ENCODE results near the gene TFPI2.
"Not testable (repeated sequence)": the region's sequence is repeated elsewhere in the genome, so short reads cannot be mapped to it uniquely, and the experiment has no call there.

The TFPI2 gene

GRCh38 chr7:93890464-93891068 is at the start of gene TFPI2:
Gene TFPI2 (minus strand): TSS chr7:93890753. CDS start chr7:93890678, 75 bp downstream.
- DNase-seq, result no peak

DNA sequence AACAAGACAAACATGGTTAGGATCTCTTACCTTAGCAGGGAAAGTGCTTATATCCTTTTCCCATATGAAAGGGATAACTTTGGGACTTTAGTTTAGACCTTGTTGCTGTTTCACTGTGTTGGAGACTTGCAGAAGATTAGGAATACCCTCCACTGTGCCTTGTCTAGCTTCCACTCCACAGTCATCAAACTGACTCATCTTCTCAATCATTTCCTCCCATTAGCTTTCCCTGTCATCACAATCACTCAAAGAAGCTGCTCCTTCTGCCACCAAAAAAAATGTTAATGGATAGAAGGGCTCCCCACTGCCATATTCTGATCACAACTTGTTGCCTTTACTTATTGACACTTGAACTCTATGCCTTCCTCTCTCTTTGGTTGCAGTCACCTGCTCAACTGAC is 47.7 kb upstream of the TFPI2 start:
- DNase-seq, result no peak

DNA sequence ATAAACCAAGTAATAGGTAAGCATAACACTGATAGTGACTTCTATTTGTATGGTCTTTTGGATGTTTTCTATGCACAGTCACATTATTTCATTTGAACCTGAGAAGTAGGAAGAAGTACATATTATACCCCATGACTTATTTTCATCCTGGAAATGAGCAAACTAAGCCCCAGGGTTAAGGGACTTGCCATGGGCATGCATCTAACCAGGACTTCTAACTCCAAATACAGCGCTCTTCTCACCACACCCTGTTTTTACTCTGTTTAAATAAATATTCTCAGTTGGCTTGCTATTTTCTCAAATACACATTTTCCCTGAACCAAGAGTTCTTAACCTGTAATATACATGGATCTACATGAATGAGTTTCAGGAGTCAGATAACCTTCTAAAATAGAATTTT is 47.3 kb upstream of the TFPI2 start:
- no peak for DNase-seq

DNA sequence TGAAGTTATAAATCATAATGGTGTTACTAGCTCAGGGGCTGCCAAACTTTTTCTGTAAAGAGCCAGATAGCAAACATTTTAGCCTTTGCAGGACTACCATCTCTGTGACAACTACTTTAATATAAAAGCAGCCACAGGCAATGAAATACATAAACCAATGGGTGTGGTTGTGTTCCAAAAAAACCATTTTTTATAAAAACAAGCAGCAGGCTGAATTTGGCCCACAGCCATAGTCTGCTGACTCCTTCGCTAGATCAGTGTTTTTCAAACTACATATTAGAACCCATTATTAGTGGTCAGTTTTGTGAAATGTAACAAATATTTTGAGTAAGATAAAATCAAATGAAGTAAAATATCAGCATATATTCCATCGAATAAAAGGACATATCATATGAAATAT is 44.5 kb upstream of the TFPI2 start:
- no peak for DNase-seq

- DNase-seq, result no peak
These were observed 42.6 kb upstream of the TFPI2 start for GRCh38 chr7:93933156-93933555.

DNA sequence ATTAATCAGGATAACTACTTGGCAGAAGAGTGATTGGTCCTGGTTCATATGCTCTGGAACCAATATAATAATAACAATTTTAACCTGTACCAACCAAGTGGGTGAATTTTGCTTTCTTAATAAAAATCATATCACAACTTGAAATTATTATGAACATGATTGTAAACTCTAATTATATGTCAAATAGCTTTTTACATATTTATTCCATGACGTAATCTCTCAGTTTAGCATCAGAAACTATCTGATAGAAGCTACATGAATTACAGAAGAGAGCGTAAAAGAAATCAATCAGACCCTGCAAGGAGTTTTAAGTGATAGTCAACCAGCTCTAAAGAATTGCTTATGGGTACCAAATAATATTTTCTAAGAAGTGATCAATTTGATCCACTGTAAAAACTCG is 41.1 kb upstream of the TFPI2 start:
- no peak for DNase-seq

DNA sequence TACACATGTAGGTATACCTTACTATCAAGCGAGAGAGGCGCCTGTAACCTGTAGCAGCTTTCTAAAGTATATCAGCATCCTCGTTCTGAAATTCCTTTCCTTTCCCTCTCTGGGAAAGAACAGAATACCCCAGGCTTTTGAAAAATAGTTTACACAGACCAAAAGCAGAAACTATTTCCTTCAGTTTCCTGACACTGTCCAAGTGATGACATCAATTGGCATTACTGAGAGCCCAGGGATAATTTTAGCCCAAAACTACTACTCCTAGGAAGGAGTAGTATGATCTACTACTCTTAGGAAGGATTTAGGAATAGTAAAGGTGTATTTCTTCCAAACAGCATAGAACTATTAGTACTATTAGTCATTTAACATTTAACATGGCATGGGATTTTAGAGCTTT is 37.0 kb upstream of the TFPI2 start:
- DNase-seq, result no peak

DNA sequence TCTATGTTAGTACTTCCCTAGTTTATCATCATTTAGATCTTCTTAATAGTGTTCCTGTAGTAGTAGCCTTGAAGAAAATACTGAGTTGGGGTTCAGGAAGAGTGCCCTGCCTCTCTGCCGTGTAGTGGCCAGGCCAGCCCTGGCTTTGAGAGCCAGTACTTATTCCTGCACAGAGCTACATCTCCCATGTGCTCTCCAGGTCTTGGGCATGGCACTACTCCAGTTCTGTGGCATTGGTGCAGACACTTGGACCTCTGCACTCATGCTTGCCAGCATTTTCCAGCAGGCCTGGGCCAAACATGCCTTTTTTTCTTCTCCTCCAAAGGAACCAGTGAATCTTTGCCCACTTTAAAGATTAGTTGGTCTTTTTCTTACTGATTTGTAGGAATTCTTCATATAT is 36.2 kb upstream of the TFPI2 start:
- DNase-seq, result no peak

- DNase-seq, result no peak
These were observed 33.4 kb upstream of the TFPI2 start for GRCh38 chr7:93923942-93924341.

- no peak for DNase-seq
These were observed 32.7 kb upstream of the TFPI2 start for GRCh38 chr7:93923296-93923695.

- peak; percentile 15 for DNase-seq
These were observed 31.3 kb upstream of the TFPI2 start, which contains the start of gene GNG11 for GRCh38 chr7:93921607-93922566. Gene GNG11 (plus strand): TSS chr7:93921735. CDS start chr7:93922138, 403 bp downstream.

DNA sequence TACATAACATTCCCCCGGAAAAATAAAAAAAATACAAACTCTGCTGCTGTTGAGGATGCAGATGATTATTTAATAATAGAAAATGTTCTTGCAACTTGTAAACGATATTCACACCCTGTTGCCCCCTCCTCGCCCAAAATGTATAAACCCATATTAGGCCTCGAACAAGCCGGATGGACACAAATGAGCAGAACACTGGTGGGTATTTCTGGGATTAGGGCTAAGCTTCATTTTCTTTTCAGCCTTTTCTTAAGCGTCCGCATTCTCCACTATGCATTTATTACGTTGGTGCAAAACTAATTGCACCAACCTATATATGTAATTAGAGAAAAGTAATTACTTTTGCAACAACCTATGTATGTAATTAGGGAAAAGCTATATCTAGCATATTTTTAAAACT is 30.6 kb upstream of the TFPI2 start:
- no peak for DNase-seq

DNA sequence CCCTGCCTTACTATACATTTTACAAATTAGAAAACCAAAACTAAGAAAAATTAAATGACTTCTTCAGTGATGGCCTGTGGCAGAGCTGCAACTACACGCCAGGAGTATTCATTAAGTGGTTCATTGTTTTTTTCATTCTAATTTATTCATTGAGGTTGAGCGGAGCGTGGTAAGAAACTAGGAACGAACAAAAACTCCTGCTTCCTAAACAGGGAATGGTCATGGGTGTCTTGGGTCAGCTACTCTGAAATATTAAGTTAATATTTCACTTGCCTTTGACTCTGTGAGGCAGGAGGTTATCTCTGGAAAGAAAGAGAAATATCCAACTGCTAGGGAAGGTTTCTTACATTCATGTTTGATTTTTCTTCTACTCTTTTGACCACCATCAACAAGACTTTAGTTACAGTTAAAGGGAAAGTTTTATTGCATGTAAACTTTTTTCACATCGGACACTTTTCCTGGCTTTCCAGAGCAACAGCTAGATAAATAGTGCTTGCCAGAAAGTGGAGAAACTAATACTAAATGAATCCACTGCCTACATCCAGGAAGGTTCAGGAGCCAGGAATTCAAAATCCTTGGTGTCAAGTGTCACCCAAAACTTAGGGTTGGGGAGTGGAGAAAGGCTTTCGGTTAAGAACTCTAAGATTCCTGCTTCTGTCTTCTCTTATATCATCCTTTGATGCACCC is 30.1 kb upstream of the TFPI2 start:
- DNase-seq, result no peak

DNA sequence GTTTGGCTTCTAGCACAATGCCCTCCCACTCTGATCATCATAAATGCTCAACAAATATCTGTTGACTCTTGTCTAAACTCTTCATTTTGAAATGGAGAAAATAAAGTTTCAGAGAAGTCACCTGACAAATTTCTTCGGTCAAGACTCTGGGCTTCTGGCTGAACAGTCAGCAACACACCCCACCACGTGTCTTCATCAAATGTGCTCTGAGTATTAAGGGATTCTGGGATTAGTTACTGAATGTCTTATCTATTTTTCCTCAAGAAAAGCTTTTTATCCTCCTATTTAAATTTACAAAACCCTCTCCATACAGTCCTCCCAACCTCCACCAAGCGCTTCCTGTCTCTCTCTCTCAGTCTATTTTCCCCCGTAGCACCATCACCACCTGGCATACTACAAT is 25.8 kb upstream of the TFPI2 start:
- not testable (repeated sequence) for DNase-seq

DNA sequence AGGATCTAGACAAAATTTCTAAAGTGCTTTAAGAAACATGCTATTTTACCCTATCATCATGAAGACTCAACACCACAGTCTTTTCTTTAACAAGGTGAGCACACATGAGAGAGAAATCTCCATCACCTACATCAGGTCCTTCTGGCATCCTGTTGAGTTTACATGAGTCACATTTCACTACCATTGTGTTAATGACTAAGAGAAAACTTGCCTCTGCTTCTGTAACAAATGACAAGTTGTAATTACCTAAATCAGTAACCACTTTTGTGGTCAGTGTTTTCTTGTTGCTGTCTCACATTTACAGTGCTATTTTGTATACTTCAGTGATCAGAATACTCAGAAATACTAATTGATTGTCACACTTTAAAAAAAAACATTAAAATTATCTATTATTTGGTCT is 25.3 kb upstream of the TFPI2 start:
- DNase-seq, result not testable (repeated sequence)

DNA sequence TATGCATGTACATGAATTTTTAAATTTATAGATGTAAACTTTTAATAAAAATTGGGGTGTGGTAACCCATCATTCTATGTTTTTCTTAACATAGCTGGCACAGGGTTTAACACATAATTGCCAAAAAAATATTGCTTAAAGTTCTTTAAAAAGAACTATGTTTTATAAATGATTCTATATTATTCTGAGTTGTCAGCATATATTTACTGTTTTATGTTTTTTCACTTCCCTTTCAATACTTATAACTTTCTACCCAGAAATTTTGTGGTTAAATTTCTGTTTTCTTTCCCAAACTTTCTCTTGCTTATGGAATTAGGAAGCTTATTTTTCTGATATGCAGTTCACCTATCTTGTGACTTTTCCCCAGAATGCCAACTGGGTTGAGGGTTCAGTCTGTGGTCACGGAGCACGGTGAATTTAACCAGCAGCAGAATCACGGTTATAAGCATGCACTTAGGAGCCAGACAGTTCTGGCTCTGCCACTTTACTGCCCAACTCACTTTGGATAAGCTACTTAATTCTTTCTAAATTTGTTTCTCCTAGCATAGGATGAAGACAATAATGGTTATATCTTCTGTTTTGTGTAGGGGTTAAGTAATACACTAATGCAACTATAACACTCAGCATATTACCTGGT is 24.8 kb upstream of the TFPI2 start:
- DNase-seq, result not testable (repeated sequence)

DNA sequence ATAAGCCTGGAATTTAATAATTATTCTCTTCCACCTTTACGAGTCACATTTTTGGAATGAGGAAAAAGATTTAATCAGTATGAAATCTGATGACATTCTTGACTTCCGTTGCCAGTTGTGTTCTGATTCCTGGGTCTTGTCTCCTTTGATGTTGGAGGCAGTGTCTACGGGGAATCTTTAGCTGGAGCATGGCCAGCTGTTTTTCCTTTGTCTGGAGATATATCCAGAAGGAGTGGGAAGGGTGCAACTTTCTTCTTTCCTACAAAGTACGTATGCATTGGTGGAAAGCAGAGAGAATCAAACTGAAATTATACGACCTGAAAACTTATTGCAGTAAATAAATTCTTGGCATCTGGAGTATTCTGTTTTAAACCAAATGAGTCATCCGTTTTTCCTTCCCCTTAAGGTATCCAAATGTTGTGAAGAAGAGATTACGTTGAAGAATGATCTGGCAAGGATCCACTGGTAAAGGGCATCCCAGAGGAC is 24.1 kb upstream of the TFPI2 start:
- DNase-seq, result no peak

DNA sequence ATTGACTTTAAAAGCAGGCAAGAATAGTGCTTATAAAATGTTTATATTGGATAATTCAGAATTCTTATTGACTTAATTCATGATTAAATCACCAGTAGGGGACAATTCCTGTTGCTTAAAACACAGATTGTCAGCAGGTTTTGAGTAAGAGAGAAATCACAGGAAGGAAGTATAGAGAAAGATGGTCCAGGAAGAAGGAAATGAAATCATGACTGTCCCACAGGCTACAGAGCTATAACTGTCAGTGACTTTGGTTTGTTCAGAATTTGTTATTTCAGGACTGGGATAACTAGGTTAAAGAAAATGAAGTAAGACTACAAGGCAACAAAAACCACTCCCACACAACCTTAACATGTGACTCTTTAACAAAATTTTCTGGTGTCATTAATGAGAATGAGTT is 22.6 kb upstream of the TFPI2 start:
- no peak for DNase-seq

DNA sequence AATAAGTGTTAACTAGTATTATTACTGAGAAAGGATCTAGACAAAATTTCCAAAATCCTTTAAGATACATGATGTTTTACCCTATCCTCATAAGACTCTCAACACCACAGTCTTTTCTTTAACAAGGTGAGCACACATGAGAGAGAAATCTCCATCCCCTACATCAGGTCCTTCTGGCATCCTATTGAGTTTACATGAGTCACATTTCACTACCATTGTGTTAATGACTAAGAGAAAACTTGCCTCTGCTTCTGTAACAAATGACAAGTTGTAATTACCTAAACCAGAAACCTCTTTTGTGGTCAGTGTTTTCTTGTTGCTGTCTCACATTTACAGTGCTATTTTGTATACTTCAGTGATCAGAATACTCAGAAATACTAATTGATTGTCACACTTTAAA is 21.1 kb upstream of the TFPI2 start:
- not testable (repeated sequence) for DNase-seq

- not testable (repeated sequence) for DNase-seq
These were observed 20.7 kb upstream of the TFPI2 start for GRCh38 chr7:93911242-93911641.

DNA sequence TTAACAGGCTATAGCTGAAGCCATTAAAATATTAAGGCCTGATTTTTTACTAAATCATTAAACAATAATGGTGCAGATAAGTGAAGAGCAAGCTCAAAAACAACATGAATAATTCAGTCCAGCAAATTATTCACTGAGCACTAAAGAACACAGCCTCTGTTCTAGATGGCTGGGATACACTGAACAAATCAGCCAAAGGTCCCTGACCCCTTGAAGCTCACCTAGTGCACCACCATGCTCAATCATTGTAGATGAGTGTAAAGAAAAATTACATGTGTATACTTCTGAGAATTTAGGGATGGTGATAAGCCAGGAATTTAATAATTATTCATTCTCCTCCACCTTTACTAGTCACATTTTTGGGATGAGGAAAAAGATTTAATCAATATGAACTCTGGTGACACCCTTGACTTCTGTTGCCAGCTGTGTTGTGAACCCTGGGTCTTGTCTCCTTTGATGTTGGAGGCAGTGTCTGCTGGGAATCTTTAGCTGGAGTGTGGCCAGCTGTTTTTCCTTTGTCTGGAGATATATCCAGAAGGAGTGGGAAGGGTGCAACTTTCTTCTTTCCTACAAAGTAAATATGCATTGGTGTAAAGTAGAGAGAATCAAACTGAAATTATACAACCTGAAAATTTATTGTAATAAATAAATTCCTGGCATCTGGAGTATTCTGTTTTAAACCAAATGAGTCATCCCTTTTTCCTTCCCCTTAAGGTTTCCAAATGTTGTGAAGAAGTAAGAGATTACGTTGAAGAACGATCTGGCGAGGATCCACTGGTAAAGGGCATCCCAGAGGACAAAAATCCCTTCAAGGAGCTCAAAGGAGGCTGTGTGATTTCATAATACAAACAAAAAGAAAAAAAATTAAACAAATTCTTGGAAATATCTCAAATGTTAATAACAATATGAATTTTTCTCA is 19.8 kb upstream of the TFPI2 start:
- DNase-seq, result no peak

- no peak for DNase-seq
These were observed 15.7 kb upstream of the TFPI2 start, which contains the start of gene GNGT1 for GRCh38 chr7:93906267-93906666. Gene GNGT1 (plus strand): TSS chr7:93906567. CDS start chr7:93906747, 180 bp downstream.
